Trophoblast cell (in vitro differentiated cells and primary cell): ENCODE measurements around the gene RGP1.

Source experiments
- DNase-seq, 2 donors: peaks; one replicate each; pipeline ENCODE4 v3.0.0-alpha.2; 2016
- H2AFZ ChIP-seq: 2 replicates; pipeline ENCODE4 v1.6.1; 2013; ENCODE audit warnings: low read length, moderate library complexity, mild to moderate bottlenecking; ENCODE audit not compliant: insufficient read depth, poor library complexity
- H2AK5ac ChIP-seq: 2 replicates; pipeline ENCODE4 v1.6.1; 2013; ENCODE audit warnings: mild to moderate bottlenecking, low read length
- H2BK120ac ChIP-seq: 2 replicates; pipeline ENCODE4 v1.6.1; 2013; ENCODE audit warnings: low read length, mild to moderate bottlenecking, moderate library complexity; ENCODE audit not compliant: insufficient read depth, poor library complexity
- H2BK12ac ChIP-seq: 2 replicates; pipeline ENCODE4 v1.6.1; 2013; ENCODE audit warnings: mild to moderate bottlenecking, low read length, moderate library complexity
- H2BK5ac ChIP-seq: 2 replicates; pipeline ENCODE4 v1.6.1; 2013; ENCODE audit warnings: low read length, low read depth, moderate library complexity, mild to moderate bottlenecking; ENCODE audit not compliant: poor library complexity
- H3K14ac ChIP-seq: 2 replicates; pipeline ENCODE4 v1.6.1; 2013; ENCODE audit warnings: mild to moderate bottlenecking, low read length
- H3K18ac ChIP-seq: 2 replicates; pipeline ENCODE4 v1.6.1; 2013; ENCODE audit warnings: mild to moderate bottlenecking, low read length
- H3K23ac ChIP-seq: 2 replicates; pipeline ENCODE4 v1.6.1; 2013; ENCODE audit warnings: low read length
- H3K27ac ChIP-seq: 2 replicates; pipeline ENCODE4 v1.5.1; 2013; ENCODE audit warnings: low read depth, mild to moderate bottlenecking, inconsistent platforms, low read length, moderate library complexity
- H3K27me3 ChIP-seq: 2 replicates; pipeline ENCODE4 v1.6.1; 2013; ENCODE audit warnings: inconsistent platforms, mild to moderate bottlenecking, low read length, moderate library complexity; ENCODE audit not compliant: insufficient read depth
- H3K36me3 ChIP-seq, 2 experiments: 1 replicate in 1 of 2; 2 replicates in 1 of 2; pipeline ENCODE4 v1.6.1; 2013; ENCODE audit warnings: low read length in 2 of 2, mild to moderate bottlenecking in 2 of 2, moderate library complexity in 1 of 2; ENCODE audit not compliant: insufficient read depth in 2 of 2, control insufficient read depth in 1 of 2
- H3K4ac ChIP-seq: 2 replicates; pipeline ENCODE4 v1.6.1; 2013; ENCODE audit warnings: low read depth, mild to moderate bottlenecking, low read length, moderate library complexity
- H3K4me1 ChIP-seq, 2 experiments: 1 replicate in 1 of 2; 2 replicates in 1 of 2; pipeline ENCODE4 v1.6.1; 2013; ENCODE audit warnings: low read length in 2 of 2, mild to moderate bottlenecking in 2 of 2, moderate library complexity in 1 of 2; ENCODE audit not compliant: insufficient read depth in 2 of 2, control insufficient read depth in 1 of 2
- H3K4me2 ChIP-seq: 2 replicates; pipeline ENCODE4 v1.6.1; 2013; ENCODE audit warnings: inconsistent platforms, mild to moderate bottlenecking, low read length, moderate library complexity
- H3K4me3 ChIP-seq: 2 replicates; pipeline ENCODE4 v1.5.1; 2013; ENCODE audit warnings: mild to moderate bottlenecking, low read depth, low read length, inconsistent platforms
- H3K79me1 ChIP-seq: one replicate; pipeline ENCODE4 v1.6.1; 2013; ENCODE audit warnings: low read length
- H3K79me2 ChIP-seq: 2 replicates; pipeline ENCODE4 v1.6.1; 2013; ENCODE audit warnings: low read length, mild to moderate bottlenecking; ENCODE audit not compliant: control insufficient read depth, insufficient read depth, poor library complexity
- H3K9ac ChIP-seq: 2 replicates; pipeline ENCODE4 v1.6.1; 2013; ENCODE audit warnings: mild to moderate bottlenecking, low read length
- H3K9me3 ChIP-seq: 2 replicates; pipeline ENCODE4 v1.6.1; 2013; ENCODE audit warnings: low read depth, mild to moderate bottlenecking, control low read depth, inconsistent platforms, low read length; ENCODE audit not compliant: insufficient read depth
- H4K12ac ChIP-seq: 2 replicates; pipeline ENCODE4 v1.6.1; 2013; ENCODE audit warnings: low read depth, mild to moderate bottlenecking, low read length, moderate library complexity
- H4K8ac ChIP-seq: 2 replicates; pipeline ENCODE4 v1.6.1; 2013; ENCODE audit warnings: low read depth, mild to moderate bottlenecking, low read length, moderate library complexity
- H4K91ac ChIP-seq: one replicate; pipeline ENCODE4 v1.6.1; 2013; ENCODE audit warnings: low read depth, mild to moderate bottlenecking, low read length, moderate library complexity
- WGBS: extraction: QIAGEN DNeasy Blood & Tissue Kit; methylation state at CpG from one replicate; pipeline ENCODE4 v1.1.7; 2013; ENCODE audit warnings: missing lambda C conversion rate; ENCODE audit not compliant: insufficient read length, insufficient coverage; ENCODE audit errors: extremely low coverage; 5-methylcytosine and 5-hydroxymethylcytosine counted together

Gene RGP1

DNA sequence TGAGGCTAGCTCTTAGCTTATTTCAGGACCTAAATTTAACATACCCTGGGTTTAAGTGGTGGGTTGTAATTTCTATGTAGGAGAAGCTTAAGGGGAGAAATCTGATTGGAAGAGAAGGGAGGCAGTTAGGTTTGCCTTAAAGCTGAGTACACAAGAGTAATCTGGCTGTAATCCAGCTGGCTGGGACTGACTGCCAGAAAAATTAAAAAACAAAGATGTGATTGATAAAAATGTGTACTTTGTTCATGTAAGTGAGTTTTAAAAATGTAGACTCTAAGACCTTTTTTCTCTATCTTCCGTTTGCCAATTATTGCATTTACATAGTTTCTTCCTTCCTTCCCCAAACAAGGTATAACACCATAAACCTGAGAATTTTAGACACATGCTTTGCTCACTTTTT, 22.4 kb downstream of the RGP1 start:
- Histone ChIP-seq H2BK5ac (no peak overlapping the region), H4K8ac (no peak overlapping the region), H3K79me1 (no peaks in the 10 kb centered on the region), H3K36me3 (no peaks in the 10 kb centered on the region), H3K27me3 (no peaks in the 10 kb centered on the region), H3K9ac (no peak overlapping the region), H2BK120ac (no peak overlapping the region), H3K79me2 (peaks cover 2% of the 10 kb centered on the region), H2AK5ac (no peak overlapping the region), H4K91ac (no peak overlapping the region), H3K23ac (no peak overlapping the region), H3K4me3 (no peak overlapping the region), H3K4ac (no peak overlapping the region), H2BK12ac (no peak overlapping the region), H3K4me2 (no peak overlapping the region), H4K12ac (no peak overlapping the region), H3K14ac (no peak overlapping the region), H2AFZ (no peak overlapping the region), H3K27ac (no peak overlapping the region), H3K4me1 (peaks cover 0 to 4% of the 10 kb centered on the region in 2 experiments), H3K9me3 (no peaks in the 10 kb centered on the region), H3K18ac (no peak overlapping the region)
- no peak for DNase-seq
- no CpG with 5 or more reads among the region's 1 CpG for WGBS

GRCh38 chr9:35771943-35772342, 22.9 kb downstream of the RGP1 start:
- Histone ChIP-seq H3K36me3 (no peaks in the 10 kb centered on the region), H2BK120ac (no peak overlapping the region), H4K8ac (no peak overlapping the region), H3K18ac (no peak overlapping the region), H4K12ac (no peak overlapping the region), H3K4me2 (no peak overlapping the region), H3K9me3 (no peaks in the 10 kb centered on the region), H3K79me2 (peaks cover 2% of the 10 kb centered on the region), H3K14ac (no peak overlapping the region), H3K23ac (no peak overlapping the region), H3K79me1 (no peaks in the 10 kb centered on the region), H2BK12ac (no peak overlapping the region), H3K27ac (no peak overlapping the region), H3K4me3 (no peak overlapping the region), H3K27me3 (no peaks in the 10 kb centered on the region), H4K91ac (no peak overlapping the region), H3K4ac (no peak overlapping the region), H2AFZ (no peak overlapping the region), H3K9ac (no peak overlapping the region), H3K4me1 (peaks cover 0 to 4% of the 10 kb centered on the region in 2 experiments), H2AK5ac (no peak overlapping the region), H2BK5ac (no peak overlapping the region)
- no CpG with 5 or more reads among the region's 3 CpGs for WGBS
- DNase-seq: peak in 1 of 2 donors; percentile 17

DNA sequence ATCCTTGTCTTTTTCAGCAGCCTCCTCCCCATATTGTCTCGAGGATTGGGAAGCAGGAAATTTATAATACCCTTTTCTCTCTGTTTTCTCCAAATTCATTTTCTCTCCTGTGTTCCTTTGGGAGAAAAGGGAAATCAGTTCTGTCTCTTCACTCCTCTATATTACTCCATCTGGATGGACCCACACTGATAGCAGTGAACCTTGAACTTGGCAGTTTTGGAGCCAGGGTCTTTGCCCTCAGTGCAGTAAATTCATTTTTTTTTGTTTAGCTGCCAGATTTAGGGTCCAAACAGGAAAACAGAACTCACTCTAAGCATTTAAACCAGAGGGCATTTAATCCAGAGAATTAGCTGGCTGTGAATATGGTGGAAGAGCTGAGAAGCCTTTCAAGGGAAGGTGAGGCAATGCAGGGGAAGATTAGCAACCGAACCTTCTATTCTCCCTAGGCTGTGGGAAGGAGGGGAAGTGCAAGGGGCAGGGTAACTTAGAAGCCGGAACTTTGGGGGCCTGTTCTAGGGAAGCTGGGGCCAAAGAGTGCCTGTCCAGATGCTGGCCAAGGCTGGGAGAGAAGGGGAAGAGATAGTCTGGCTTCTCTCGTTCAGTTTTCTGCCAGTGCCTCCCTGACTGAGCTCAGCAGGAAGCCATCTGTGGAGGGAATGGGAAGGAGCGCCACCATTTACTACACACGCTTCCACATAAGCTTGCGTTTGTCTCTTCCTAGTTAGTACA, 26.0 kb downstream of the RGP1 start:
- H3K4ac ChIP-seq: no peak overlapping the region
- H3K27me3 ChIP-seq: no peaks in the 10 kb centered on the region
- H3K79me1 ChIP-seq: no peaks in the 10 kb centered on the region
- H3K79me2 ChIP-seq: peaks cover 2% of the 10 kb centered on the region
- H2BK12ac ChIP-seq: no peak overlapping the region
- no peak overlapping the region for H2AFZ ChIP-seq
- no peak overlapping the region for H2AK5ac ChIP-seq
- H2BK120ac ChIP-seq: no peak overlapping the region
- no peak overlapping the region for H3K27ac ChIP-seq
- no peak overlapping the region for H3K9ac ChIP-seq
- H4K8ac ChIP-seq: no peak overlapping the region
- H4K12ac ChIP-seq: no peak overlapping the region
- H3K14ac ChIP-seq: no peak overlapping the region
- no peak overlapping the region for H3K4me3 ChIP-seq
- H3K23ac ChIP-seq: no peak overlapping the region
- WGBS: no CpG with 5 or more reads among the region's 7 CpGs
- H2BK5ac ChIP-seq: no peak overlapping the region
- no peaks in the 10 kb centered on the region for H3K9me3 ChIP-seq
- DNase-seq: no peak
- H3K4me2 ChIP-seq: no peak overlapping the region
- H3K4me1 ChIP-seq: peaks cover 0 to 4% of the 10 kb centered on the region in 2 experiments
- H3K36me3 ChIP-seq: no peaks in the 10 kb centered on the region
- no peak overlapping the region for H4K91ac ChIP-seq
- no peak overlapping the region for H3K18ac ChIP-seq

DNA sequence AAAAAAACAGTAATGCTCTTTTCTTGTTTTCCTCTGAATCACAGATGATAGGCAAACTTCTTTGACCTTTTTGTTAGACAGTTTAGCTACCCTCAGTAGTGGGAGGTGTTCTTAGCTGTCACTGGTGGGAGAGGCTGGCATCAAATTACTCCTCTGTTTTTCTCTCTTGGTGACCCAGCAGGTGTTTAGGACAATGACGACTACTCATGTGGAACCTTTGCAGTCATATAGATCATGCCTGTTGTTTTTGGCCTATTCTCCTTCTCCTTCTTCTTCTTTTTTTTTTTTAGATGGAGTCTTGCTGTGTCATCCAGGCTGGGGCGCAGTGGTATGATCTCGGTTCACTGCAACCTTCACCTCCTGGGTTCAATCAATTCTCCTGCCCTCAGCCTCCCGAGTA, 26.9 kb downstream of the RGP1 start:
- no peak for DNase-seq
- no peaks in the 10 kb centered on the region for H3K9me3 ChIP-seq
- no peak overlapping the region for H4K91ac ChIP-seq
- no CpG with 5 or more reads among the region's 4 CpGs for WGBS
- H2BK12ac ChIP-seq: no peak overlapping the region
- H4K12ac ChIP-seq: no peak overlapping the region
- no peak overlapping the region for H3K4me3 ChIP-seq
- H2AFZ ChIP-seq: no peak overlapping the region
- H3K9ac ChIP-seq: no peak overlapping the region
- no peaks in the 10 kb centered on the region for H3K79me1 ChIP-seq
- no peak overlapping the region for H3K4me2 ChIP-seq
- H3K23ac ChIP-seq: no peak overlapping the region
- no peak overlapping the region for H2BK120ac ChIP-seq
- H3K36me3 ChIP-seq: no peaks in the 10 kb centered on the region
- H3K27me3 ChIP-seq: no peaks in the 10 kb centered on the region
- H3K4ac ChIP-seq: no peak overlapping the region
- no peak overlapping the region for H3K18ac ChIP-seq
- no peak overlapping the region for H2BK5ac ChIP-seq
- no peak overlapping the region for H2AK5ac ChIP-seq
- no peak overlapping the region for H4K8ac ChIP-seq
- H3K79me2 ChIP-seq: peaks cover 2% of the 10 kb centered on the region
- H3K14ac ChIP-seq: no peak overlapping the region
- H3K27ac ChIP-seq: no peak overlapping the region
- H3K4me1 ChIP-seq: peaks cover 0 to 2% of the 10 kb centered on the region in 2 experiments
